Measurements from ENCODE around the gene LMO1.

Gene LMO1

GRCh38 chr11:8233691-8234424, 29.8 kb downstream of the LMO1 start:
- no peak overlapping the region for H3K4me3 ChIP-seq (replicated peaks; ENCODE audit: low read depth, low read length)
- DNase-seq (ENCODE audit: low read depth), result no peak
- no peak for TF ChIP-seq CTCF (IDR thresholded peaks at IDR 0.05; ENCODE audit: low read length, missing control alignments)

GRCh38 chr11:8232849-8233606, 30.6 kb downstream of the LMO1 start:
- no peak for DNase-seq (ENCODE audit: low read depth)
- TF ChIP-seq CTCF (IDR thresholded peaks at IDR 0.05; ENCODE audit: low read length, missing control alignments), result no peak
- no peak overlapping the region for H3K4me3 ChIP-seq (replicated peaks; ENCODE audit: low read depth, low read length)

- no peak for DNase-seq (ENCODE audit: low read depth)
- H3K4me3 ChIP-seq (replicated peaks; ENCODE audit: low read depth, low read length), result no peak overlapping the region
- no peak for TF ChIP-seq CTCF (IDR thresholded peaks at IDR 0.05; ENCODE audit: low read length, missing control alignments)
These were observed 31.3 kb downstream of the LMO1 start for GRCh38 chr11:8232414-8232813.

GRCh38 chr11:8231979-8232378, 31.7 kb downstream of the LMO1 start:
- no peak for TF ChIP-seq CTCF (IDR thresholded peaks at IDR 0.05; ENCODE audit: low read length, missing control alignments)
- no peak for DNase-seq (ENCODE audit: low read depth)
- no peak overlapping the region for H3K4me3 ChIP-seq (replicated peaks; ENCODE audit: low read depth, low read length)

GRCh38 chr11:8230921-8231847, 32.5 kb downstream of the LMO1 start:
- TF ChIP-seq CTCF (IDR thresholded peaks at IDR 0.05; ENCODE audit: low read length, missing control alignments), result no peak
- DNase-seq (ENCODE audit: low read depth), result no peak
- H3K4me3 ChIP-seq (replicated peaks; ENCODE audit: low read depth, low read length), result no peak overlapping the region

GRCh38 chr11:8230178-8230859, 33.4 kb downstream of the LMO1 start:
- DNase-seq (ENCODE audit: low read depth), result no peak
- TF ChIP-seq CTCF (IDR thresholded peaks at IDR 0.05; ENCODE audit: low read length, missing control alignments), result no peak
- no peak overlapping the region for H3K4me3 ChIP-seq (replicated peaks; ENCODE audit: low read depth, low read length)

All from fibroblast of pulmonary artery (primary cell).